Measurements from ENCODE around the gene LRP3.
A peak's percentile ranks its signal among the peaks of the same experiment; 100 is the strongest.

LRP3 gene

DNA sequence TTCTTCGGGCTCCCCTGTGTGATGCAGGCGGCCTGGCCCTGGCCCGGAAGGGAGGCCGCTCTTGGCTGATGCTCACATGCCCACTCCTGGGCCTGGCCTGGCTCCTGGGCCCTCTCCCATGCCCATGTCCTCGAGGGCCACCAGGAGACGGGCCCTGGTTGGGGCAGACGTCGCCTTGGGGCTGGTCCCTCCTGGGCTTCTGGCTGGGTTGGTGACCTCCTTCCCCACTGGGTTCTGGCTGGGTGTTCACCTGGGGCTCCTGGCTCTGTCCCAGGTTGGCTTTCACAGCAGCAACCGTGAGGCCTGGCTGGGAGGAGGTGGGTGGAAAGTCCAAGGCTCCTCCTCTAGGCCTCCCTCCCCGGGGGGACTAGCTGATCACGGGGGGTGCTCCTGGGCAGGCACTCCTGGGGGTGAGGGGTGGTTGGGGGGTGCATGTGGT is 47.0 kb downstream of the LRP3 start:
- TF ChIP-seq ELF4 (IDR thresholded peaks at IDR 0.05) (no peak), TARDBP (IDR thresholded peaks at IDR 0.05) (no peak), L3MBTL2 (conservative IDR thresholded peaks at IDR 0.05) (no peak), FOXK2 (IDR thresholded peaks at IDR 0.05) (no peak), CTBP1 (IDR thresholded peaks at IDR 0.05; ENCODE audit: borderline replicate concordance) (no peak), ZNF384 (IDR thresholded peaks at IDR 0.05) (no peak), FOXA1 (IDR thresholded peaks at IDR 0.05) (no peak)
- TF ChIP-seq, protein P1, sequence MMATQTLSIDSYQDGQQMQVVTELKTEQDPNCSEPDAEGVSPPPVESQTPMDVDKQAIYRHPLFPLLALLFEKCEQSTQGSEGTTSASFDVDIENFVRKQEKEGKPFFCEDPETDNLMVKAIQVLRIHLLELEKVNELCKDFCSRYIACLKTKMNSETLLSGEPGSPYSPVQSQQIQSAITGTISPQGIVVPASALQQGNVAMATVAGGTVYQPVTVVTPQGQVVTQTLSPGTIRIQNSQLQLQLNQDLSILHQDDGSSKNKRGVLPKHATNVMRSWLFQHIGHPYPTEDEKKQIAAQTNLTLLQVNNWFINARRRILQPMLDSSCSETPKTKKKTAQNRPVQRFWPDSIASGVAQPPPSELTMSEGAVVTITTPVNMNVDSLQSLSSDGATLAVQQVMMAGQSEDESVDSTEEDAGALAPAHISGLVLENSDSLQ (IDR thresholded peaks at IDR 0.05): no peak
- POLR2A ChIA-PET: no interaction called here
- CTCF ChIA-PET: interaction anchor here (0.6 kb wide), 1 partner anchor 168 kb away, joined by 3 read pairs; no protein-coding TSS in a partner anchor
- DNase-seq (ENCODE audit: extremely low spot score): no peak

DNA sequence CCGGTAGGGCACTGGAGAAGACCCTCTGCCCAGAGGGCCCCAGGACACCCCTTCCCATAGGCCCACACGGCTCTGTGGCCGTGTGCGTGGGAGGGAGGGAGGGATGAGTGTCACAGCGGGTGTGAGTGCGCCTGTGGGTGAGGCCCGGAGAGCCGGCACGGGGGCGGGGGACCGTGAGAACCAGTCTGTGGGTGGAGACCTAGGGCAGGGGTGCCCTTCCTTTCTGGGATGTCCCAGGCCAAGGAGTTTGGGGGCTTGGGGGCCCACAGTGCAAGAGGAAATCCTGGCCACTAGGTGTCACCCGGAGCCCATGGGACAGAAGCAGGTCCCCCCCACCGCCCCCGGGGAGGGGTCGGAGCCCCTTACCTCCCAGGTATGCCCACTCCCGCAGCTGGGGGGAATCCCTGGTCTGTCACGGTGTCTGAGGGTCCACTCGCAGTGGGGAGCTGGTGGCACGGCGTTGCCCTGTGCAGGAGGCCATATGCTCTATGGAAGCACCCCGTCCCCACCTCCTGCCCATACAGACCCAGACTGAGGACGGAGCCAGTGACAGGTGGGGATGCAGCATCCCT is 47.5 kb downstream of the LRP3 start:
- CTCF ChIA-PET: interaction anchor here (0.6 to 2.5 kb wide), 4 partner anchors 164 to 528 kb away, joined by 3 to 10 read pairs (median 4); no protein-coding TSS in a partner anchor
- TF ChIP-seq ELF4 (IDR thresholded peaks at IDR 0.05) (no peak), FOXM1 (IDR thresholded peaks at IDR 0.05; ENCODE audit: borderline replicate concordance) (peak; percentile 79; the same call in 1 of the 2 replicates), ARNT (IDR thresholded peaks at IDR 0.05) (no peak), L3MBTL2 (conservative IDR thresholded peaks at IDR 0.05) (no peak), FOXA1 (IDR thresholded peaks at IDR 0.05) (no peak), SUZ12 (IDR thresholded peaks at IDR 0.05) (no peak)
- DNase-seq (ENCODE audit: extremely low spot score): peak; percentile 39
- POLR2A ChIA-PET: no interaction called here

DNA sequence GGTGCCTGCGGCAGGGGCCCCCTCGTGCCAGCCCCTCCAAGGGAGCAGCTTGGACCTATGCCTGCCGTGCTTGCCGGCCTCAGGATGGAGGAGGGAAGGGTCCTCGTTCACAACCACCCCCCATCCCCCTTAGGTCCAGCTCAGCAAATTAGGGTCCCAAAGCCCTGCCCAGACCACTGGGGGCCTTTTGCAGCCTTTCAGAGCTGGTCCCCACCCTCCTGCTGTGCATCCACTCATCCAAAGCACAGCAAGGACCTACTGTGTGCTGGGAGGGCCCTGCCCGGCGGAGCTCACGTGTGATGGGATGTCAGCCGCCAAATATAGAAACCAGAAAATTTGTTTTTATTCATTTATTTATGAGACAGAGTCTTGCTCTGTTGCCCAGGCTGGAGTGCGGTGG is 48.0 kb downstream of the LRP3 start:
- ChIA-PET POLR2A (no interaction called here), CTCF (interaction anchor here (1.0 to 2.5 kb wide), 3 partner anchors 164 to 527 kb away, joined by 3 to 10 read pairs (median 4); no protein-coding TSS in a partner anchor)
- DNase-seq (ENCODE audit: extremely low spot score): no peak
- TF ChIP-seq CTBP1 (IDR thresholded peaks at IDR 0.05; ENCODE audit: borderline replicate concordance): no peak
- no peak for TF ChIP-seq TARDBP (IDR thresholded peaks at IDR 0.05)
- no peak for TF ChIP-seq L3MBTL2 (conservative IDR thresholded peaks at IDR 0.05)
- no peak for TF ChIP-seq FOXA1 (IDR thresholded peaks at IDR 0.05)
- TF ChIP-seq LEF1 (IDR thresholded peaks at IDR 0.05; ENCODE audit: borderline replicate concordance): no peak
- TF ChIP-seq ARNT (IDR thresholded peaks at IDR 0.05): no peak
- no peak for TF ChIP-seq HDGF (IDR thresholded peaks at IDR 0.05; ENCODE audit: borderline replicate concordance)
- TF ChIP-seq BHLHE40 (IDR thresholded peaks at IDR 0.05; ENCODE audit: borderline replicate concordance): no peak
- no peak for TF ChIP-seq NFRKB (IDR thresholded peaks at IDR 0.05)
- no peak for TF ChIP-seq ZNF384 (IDR thresholded peaks at IDR 0.05)
- TF ChIP-seq FOXM1 (IDR thresholded peaks at IDR 0.05; ENCODE audit: borderline replicate concordance): no peak
- no peak for TF ChIP-seq FOXK2 (IDR thresholded peaks at IDR 0.05)
- TF ChIP-seq SP1 (IDR thresholded peaks at IDR 0.05): no peak
- TF ChIP-seq ELF4 (IDR thresholded peaks at IDR 0.05): no peak
- TF ChIP-seq SUZ12 (IDR thresholded peaks at IDR 0.05): no peak
- TF ChIP-seq, protein P1 (IDR thresholded peaks at IDR 0.05): no peak

DNA sequence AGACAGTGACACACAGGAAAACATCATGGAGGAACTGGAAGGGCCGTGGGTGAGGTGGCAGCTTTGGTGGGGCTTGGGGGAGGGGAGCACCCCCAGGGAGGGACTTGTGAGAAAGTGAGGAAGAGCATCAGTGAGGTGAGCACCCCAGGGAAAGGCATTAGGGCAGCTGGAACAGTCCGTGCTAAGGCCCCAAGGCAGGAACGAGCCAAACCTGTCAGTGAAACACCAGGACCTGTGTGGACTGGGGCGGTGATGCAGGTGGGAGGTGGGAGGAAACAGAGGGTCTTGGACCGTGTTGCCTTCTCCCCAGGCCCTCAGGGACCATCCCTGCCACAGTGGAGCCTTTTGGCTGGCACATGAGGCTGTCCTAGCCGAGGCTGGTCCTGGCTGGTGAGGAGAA is 48.8 kb downstream of the LRP3 start:
- TF ChIP-seq LEF1 (IDR thresholded peaks at IDR 0.05; ENCODE audit: borderline replicate concordance) (no peak), SP1 (IDR thresholded peaks at IDR 0.05) (no peak), SUZ12 (IDR thresholded peaks at IDR 0.05) (no peak), FOXA1 (IDR thresholded peaks at IDR 0.05) (no peak), ARNT (IDR thresholded peaks at IDR 0.05) (no peak), HDGF (IDR thresholded peaks at IDR 0.05; ENCODE audit: borderline replicate concordance) (no peak), BHLHE40 (IDR thresholded peaks at IDR 0.05; ENCODE audit: borderline replicate concordance) (no peak), FOXM1 (IDR thresholded peaks at IDR 0.05; ENCODE audit: borderline replicate concordance) (no peak), ZNF384 (IDR thresholded peaks at IDR 0.05) (no peak), L3MBTL2 (conservative IDR thresholded peaks at IDR 0.05) (no peak), ELF4 (IDR thresholded peaks at IDR 0.05) (no peak), CTBP1 (IDR thresholded peaks at IDR 0.05; ENCODE audit: borderline replicate concordance) (no peak), NFRKB (IDR thresholded peaks at IDR 0.05) (no peak), FOXK2 (IDR thresholded peaks at IDR 0.05) (no peak)
- DNase-seq (ENCODE audit: extremely low spot score): no peak
- ChIA-PET CTCF (interaction anchor here (1.0 to 2.5 kb wide), 4 partner anchors 163 to 527 kb away, joined by 3 to 10 read pairs (median 4); no protein-coding TSS in a partner anchor), POLR2A (interaction anchor here (1.2 kb wide), 1 partner anchor 142 kb away, joined by 3 read pairs; no protein-coding TSS in a partner anchor)

DNA sequence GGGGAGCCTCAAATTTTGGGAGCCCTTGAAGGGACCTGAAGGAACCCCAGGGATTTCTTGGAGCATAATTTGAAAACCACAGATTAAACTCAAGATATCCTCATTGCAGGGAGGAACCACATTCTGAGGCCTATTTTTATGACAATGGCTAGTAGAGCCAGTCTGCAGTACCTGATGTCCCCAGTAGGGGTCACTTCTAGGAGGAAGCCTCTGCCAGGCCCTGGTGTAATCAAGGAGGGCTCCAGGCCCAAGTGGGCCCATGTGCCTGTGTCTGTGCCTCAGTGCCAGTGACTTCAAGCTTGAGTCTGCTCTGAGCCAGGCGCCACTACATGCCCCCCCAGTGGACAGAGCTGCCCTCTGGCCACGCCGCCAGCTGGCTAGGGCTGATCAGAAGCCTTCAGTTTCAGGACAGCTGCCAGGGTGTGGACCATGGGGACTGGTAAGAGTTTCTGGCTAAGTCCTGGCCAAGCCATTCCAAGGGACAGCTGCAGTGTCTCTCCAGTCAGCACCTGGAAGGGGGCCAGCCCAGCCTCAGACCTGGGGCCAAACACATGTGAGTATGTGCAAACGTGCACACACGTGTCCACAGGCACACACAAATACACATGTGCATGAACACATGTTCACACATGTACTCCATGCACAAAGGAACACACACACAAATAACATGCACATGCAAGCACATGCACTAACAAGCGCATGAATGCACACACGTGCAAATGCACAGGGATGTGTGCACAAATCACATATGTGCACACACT is 52.0 kb downstream of the LRP3 start:
- ChIA-PET POLR2A (no interaction called here), CTCF (no interaction called here)

DNA sequence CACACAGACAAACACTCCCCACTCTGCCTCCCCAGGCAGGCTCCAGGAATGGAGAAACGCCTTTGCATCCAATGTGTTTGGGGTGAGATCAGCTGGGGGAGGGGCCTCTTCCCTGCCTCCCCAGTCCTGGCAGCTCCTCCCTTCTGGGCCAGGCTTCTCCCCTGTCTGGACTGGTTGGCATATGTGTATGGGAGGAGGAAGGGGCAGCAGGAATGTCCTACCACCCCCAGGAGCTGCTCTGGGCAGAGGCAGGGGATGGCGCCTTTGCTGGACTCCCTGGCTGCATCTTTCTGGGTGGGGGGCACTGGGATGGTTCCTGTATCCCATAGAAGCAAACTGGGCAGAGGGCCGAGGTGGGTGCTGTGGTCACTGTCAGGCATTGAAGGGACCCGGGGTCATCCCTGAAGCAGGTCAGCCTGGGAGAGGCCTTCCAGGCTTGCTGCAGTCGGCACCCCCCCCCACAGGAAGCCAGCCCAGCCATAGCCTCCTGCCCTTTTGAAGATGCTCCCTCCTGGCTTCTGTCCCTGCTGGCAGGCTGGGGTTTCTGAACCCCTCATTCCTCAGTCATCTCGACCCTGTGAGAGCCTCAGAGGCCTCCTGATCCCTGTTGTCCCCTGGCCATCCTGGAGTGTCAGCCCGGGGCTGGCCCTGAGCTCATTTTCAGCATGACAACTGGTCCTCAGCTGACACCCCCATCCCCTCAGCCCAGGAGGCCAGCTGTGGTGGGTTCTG is 52.7 kb downstream of the LRP3 start:
- TF ChIP-seq ELF4 (IDR thresholded peaks at IDR 0.05) (no peak), CTBP1 (IDR thresholded peaks at IDR 0.05; ENCODE audit: borderline replicate concordance) (no peak), HDGF (IDR thresholded peaks at IDR 0.05; ENCODE audit: borderline replicate concordance) (no peak), L3MBTL2 (conservative IDR thresholded peaks at IDR 0.05) (no peak), SP1 (IDR thresholded peaks at IDR 0.05) (no peak)
- POLR2A ChIA-PET: no interaction called here
- no peak for DNase-seq (ENCODE audit: extremely low spot score)
- CTCF ChIA-PET: no interaction called here

More for the DNA sequence above, 52.0 kb downstream of the LRP3 start:
- no peak for DNase-seq (ENCODE audit: extremely low spot score)
- TF ChIP-seq ELF4 (IDR thresholded peaks at IDR 0.05) (no peak), CTBP1 (IDR thresholded peaks at IDR 0.05; ENCODE audit: borderline replicate concordance) (no peak)

Data from HEK293T (cell line).